Naive B cell (primary cell): Measurements from ENCODE around the gene CTTNBP2. TPM values are rescaled to one million over a fixed set of nuclear protein-coding genes. Genes with fewer than 3 reads are reported as not detected.

Experiments
- ATAC-seq, 2 donors: fragments of 150-1000 bp; cut with Tn5 transposase; 2 replicates each; pipeline ENCODE4 v1.10.0; 2021; ENCODE audit warnings: low read depth in 2 of 2, mild to moderate bottlenecking in 2 of 2, moderate library complexity in 2 of 2
- DNase-seq: peaks from one replicate; pipeline ENCODE4 v3.0.0; 2022
- H3K27ac Mint-ChIP-seq, 6 donors: one replicate each; pipeline ENCODE4 v1.8.0; 2020 to 2022; ENCODE audit warnings: mild to moderate bottlenecking in 6 of 6, mixed read lengths in 6 of 6, moderate library complexity in 5 of 6, inconsistent platforms in 2 of 6
- H3K27me3 Mint-ChIP-seq, 3 donors: one replicate each; pipeline ENCODE4 v1.8.0; 2021 to 2022; ENCODE audit warnings: mixed read lengths in 3 of 3, mild to moderate bottlenecking in 1 of 3
- H3K36me3 Mint-ChIP-seq, 2 donors: one replicate each; pipeline ENCODE4 v1.8.0; 2020 to 2022; ENCODE audit warnings: mixed read lengths in 2 of 2, inconsistent platforms in 1 of 2, mild to moderate bottlenecking in 1 of 2
- H3K4me1 Mint-ChIP-seq, 3 donors: one replicate each; pipeline ENCODE4 v1.8.0; 2020 to 2022; ENCODE audit warnings: mixed read lengths in 3 of 3, inconsistent platforms in 1 of 3, mild to moderate bottlenecking in 1 of 3, moderate library complexity in 1 of 3
- H3K4me3 Mint-ChIP-seq, 8 donors: one replicate each; pipeline ENCODE4 v1.8.0; 2020 to 2022; ENCODE audit warnings: mild to moderate bottlenecking in 8 of 8, mixed read lengths in 8 of 8, moderate library complexity in 8 of 8, inconsistent platforms in 2 of 8
- H3K9me3 Mint-ChIP-seq, 7 donors: one replicate each; pipeline ENCODE4 v1.8.0; 2020 to 2022; ENCODE audit warnings: mixed read lengths in 7 of 7, mild to moderate bottlenecking in 5 of 7, inconsistent platforms in 2 of 7, moderate library complexity in 1 of 7
- polyA plus RNA-seq, 6 donors: library from polyadenylated mRNA; unstranded; fragments of 300-500 nt; fragmentation: Illumina TruSeq; gene quantifications; one replicate each; pipeline ENCODE4 v1.2.3, GENCODE V29; 2021; ENCODE audit warnings: low read depth in 6 of 6

CTTNBP2 gene
- polyA plus RNA-seq, 6 donors from 2014 or later: not detected

GRCh38 chr7:117785431-117785830 is 87.8 kb downstream of the CTTNBP2 start:
- H3K36me3 Mint-ChIP-seq: no peaks in the 10 kb centered on the region
- DNase-seq (no peak), ATAC-seq (no peak)
- no peaks in the 10 kb centered on the region for H3K4me1 Mint-ChIP-seq
- H3K9me3 Mint-ChIP-seq: peaks cover 0 to 3% (median 0%) of the 10 kb centered on the region in 7 donors
- no peak overlapping the region for H3K4me3 Mint-ChIP-seq
- peaks cover 0 to 8% (median 5%) of the 10 kb centered on the region in 3 donors for H3K27me3 Mint-ChIP-seq
- H3K27ac Mint-ChIP-seq: no peak overlapping the region

GRCh38 chr7:117784315-117784714 is 88.9 kb downstream of the CTTNBP2 start:
- Mint-ChIP-seq H3K36me3 (no peaks in the 10 kb centered on the region), H3K4me1 (no peaks in the 10 kb centered on the region)

GRCh38 chr7:117782761-117783160 is 90.5 kb downstream of the CTTNBP2 start:
- H3K4me1 Mint-ChIP-seq: no peaks in the 10 kb centered on the region

More at GRCh38 chr7:117784315-117784714, 88.9 kb downstream of the CTTNBP2 start:
- DNase-seq: no peak
- peaks cover 0 to 8% (median 5%) of the 10 kb centered on the region in 3 donors for H3K27me3 Mint-ChIP-seq
- H3K4me3 Mint-ChIP-seq: no peak overlapping the region
- H3K9me3 Mint-ChIP-seq: peaks cover 0 to 3% (median 0%) of the 10 kb centered on the region in 7 donors
- ATAC-seq: no peak
- H3K27ac Mint-ChIP-seq: no peak overlapping the region

DNA sequence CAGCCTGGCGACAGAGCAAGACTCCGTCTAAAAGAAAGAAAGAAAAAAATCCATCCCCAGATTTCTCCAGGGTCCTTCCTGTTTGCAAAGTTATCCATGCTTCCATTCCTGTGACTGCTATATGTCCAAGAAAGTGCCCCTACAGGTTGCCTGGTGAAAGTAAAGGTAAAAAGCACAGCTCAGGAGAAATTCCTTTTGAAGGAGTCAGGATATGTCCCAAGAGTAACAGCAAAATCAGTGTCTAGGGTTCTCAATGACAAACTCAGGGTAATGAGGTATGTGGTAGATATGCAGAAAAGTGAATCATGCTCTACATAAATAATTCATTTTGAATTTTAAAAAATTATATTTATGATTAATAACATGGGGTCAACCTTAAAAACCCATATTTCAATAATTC is 91.5 kb downstream of the CTTNBP2 start:
- H3K4me1 Mint-ChIP-seq: no peaks in the 10 kb centered on the region
- peaks cover 0 to 3% (median 0%) of the 10 kb centered on the region in 7 donors for H3K9me3 Mint-ChIP-seq
- H3K36me3 Mint-ChIP-seq: no peaks in the 10 kb centered on the region
- ATAC-seq (no peak), DNase-seq (no peak)
- H3K27ac Mint-ChIP-seq: no peak overlapping the region
- H3K27me3 Mint-ChIP-seq: no peaks in the 10 kb centered on the region
- H3K4me3 Mint-ChIP-seq: no peak overlapping the region

More at GRCh38 chr7:117782761-117783160, 90.5 kb downstream of the CTTNBP2 start:
- Mint-ChIP-seq H3K27me3 (peaks cover 0 to 8% (median 5%) of the 10 kb centered on the region in 3 donors), H3K9me3 (peaks cover 0 to 3% (median 0%) of the 10 kb centered on the region in 7 donors), H3K27ac (no peak overlapping the region), H3K4me3 (no peak overlapping the region), H3K36me3 (no peaks in the 10 kb centered on the region)
- ATAC-seq: no peak
- no peak for DNase-seq

DNA sequence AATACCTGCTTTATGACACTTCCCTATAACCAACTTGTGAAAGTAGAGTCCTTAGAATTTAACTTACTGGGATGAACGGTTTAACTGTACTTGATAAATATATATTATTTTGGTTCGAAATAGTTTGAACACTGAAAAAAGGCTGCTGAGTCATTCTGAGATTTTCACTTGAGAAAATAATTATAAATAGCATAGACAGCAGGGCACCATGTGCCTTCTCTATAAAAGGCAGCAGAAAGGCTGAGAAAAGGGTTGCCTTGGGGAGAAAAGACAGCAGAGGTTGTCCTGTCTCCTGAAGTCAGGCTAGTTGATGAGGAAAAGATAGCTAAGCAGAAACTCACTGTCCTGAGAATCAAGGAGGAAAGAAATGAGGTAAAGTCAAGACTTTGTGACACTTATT is 92.4 kb downstream of the CTTNBP2 start:
- no peaks in the 10 kb centered on the region for H3K27me3 Mint-ChIP-seq
- peaks cover 0 to 3% (median 0%) of the 10 kb centered on the region in 7 donors for H3K9me3 Mint-ChIP-seq
- no peaks in the 10 kb centered on the region for H3K36me3 Mint-ChIP-seq
- no peaks in the 10 kb centered on the region for H3K4me1 Mint-ChIP-seq
- H3K27ac Mint-ChIP-seq: no peak overlapping the region
- no peak overlapping the region for H3K4me3 Mint-ChIP-seq
- ATAC-seq: no peak
- no peak for DNase-seq

GRCh38 chr7:117777335-117778142 is 95.7 kb downstream of the CTTNBP2 start:
- Mint-ChIP-seq H3K4me3 (no peak overlapping the region), H3K27ac (no peak overlapping the region), H3K9me3 (peaks cover 0 to 2% (median 0%) of the 10 kb centered on the region in 7 donors), H3K27me3 (no peaks in the 10 kb centered on the region), H3K4me1 (peaks cover 0 to 7% (median 4%) of the 10 kb centered on the region in 3 donors), H3K36me3 (no peaks in the 10 kb centered on the region)
- no peak for ATAC-seq
- no peak for DNase-seq

GRCh38 chr7:117776224-117776623 is 97.0 kb downstream of the CTTNBP2 start:
- Mint-ChIP-seq H3K27me3 (peaks cover 0 to 9% (median 0%) of the 10 kb centered on the region in 3 donors), H3K4me3 (no peak overlapping the region), H3K4me1 (peaks cover 0 to 7% (median 4%) of the 10 kb centered on the region in 3 donors), H3K9me3 (no peaks in the 10 kb centered on the region), H3K36me3 (no peaks in the 10 kb centered on the region), H3K27ac (no peak overlapping the region)
- ATAC-seq: no peak
- no peak for DNase-seq

DNA sequence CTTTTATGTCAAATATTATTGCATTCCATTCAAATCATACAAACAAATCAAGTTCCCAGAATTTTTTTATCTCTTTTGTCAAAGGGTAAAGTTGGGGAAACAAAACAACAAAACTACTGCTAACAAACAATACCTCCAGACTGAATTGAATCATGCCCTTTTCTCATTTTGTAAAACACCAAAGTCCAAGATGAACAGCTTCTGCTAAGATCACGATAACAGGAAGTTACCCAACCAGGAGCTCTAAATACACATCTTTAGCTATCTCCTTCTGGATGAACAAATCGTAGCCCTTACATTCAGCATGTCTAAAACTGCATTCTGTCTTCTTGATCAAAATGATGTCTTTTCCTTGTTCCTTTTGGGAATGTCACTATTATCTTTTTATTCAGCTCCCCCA is 97.4 kb downstream of the CTTNBP2 start:
- peaks cover 0 to 7% (median 4%) of the 10 kb centered on the region in 3 donors for H3K4me1 Mint-ChIP-seq
- H3K27me3 Mint-ChIP-seq: peaks cover 0 to 13% (median 0%) of the 10 kb centered on the region in 3 donors

GRCh38 chr7:117774943-117775342 is 98.3 kb downstream of the CTTNBP2 start:
- peaks cover 0 to 7% (median 4%) of the 10 kb centered on the region in 3 donors for H3K4me1 Mint-ChIP-seq
- H3K27me3 Mint-ChIP-seq: peaks cover 0 to 15% (median 0%) of the 10 kb centered on the region in 3 donors
- no peak for DNase-seq
- H3K27ac Mint-ChIP-seq: no peak overlapping the region
- ATAC-seq: no peak
- no peaks in the 10 kb centered on the region for H3K36me3 Mint-ChIP-seq
- no peaks in the 10 kb centered on the region for H3K9me3 Mint-ChIP-seq
- H3K4me3 Mint-ChIP-seq: no peak overlapping the region

More for the DNA sequence above, 97.4 kb downstream of the CTTNBP2 start:
- Mint-ChIP-seq H3K36me3 (no peaks in the 10 kb centered on the region), H3K4me3 (no peak overlapping the region), H3K27ac (no peak overlapping the region), H3K9me3 (no peaks in the 10 kb centered on the region)
- no peak for DNase-seq
- no peak for ATAC-seq

GRCh38 chr7:117772421-117772820 is 100.8 kb downstream of the CTTNBP2 start:
- no peak for ATAC-seq
- H3K36me3 Mint-ChIP-seq: no peaks in the 10 kb centered on the region
- H3K27me3 Mint-ChIP-seq: peaks cover 0 to 15% (median 0%) of the 10 kb centered on the region in 3 donors
- H3K27ac Mint-ChIP-seq: no peak overlapping the region
- peaks cover 0 to 7% (median 4%) of the 10 kb centered on the region in 3 donors for H3K4me1 Mint-ChIP-seq
- H3K9me3 Mint-ChIP-seq: no peaks in the 10 kb centered on the region
- no peak overlapping the region for H3K4me3 Mint-ChIP-seq
- DNase-seq: no peak

- H3K9me3 Mint-ChIP-seq: no peaks in the 10 kb centered on the region
- H3K4me3 Mint-ChIP-seq: no peak overlapping the region
Measured at GRCh38 chr7:117771756-117772155, 101.5 kb downstream of the CTTNBP2 start.

DNA sequence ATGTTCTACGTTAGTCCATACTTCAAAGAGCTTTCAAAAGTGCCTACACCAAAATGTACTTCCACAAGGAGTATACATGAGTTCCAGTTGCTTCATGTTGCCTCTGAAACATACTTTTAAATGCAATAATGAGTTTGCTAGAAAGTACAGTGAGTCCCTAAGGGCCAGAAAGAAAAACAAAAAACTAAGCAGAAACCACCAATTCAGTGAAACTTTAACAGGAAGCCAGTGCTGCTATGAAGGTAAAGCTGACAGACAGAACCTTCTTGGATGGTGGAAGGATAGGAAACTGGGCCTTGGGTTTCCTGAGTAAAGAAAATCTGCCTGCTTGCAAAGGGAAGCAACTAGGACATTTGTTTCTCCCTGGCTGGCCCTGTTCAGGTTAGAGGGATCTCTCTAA is 104.2 kb downstream of the CTTNBP2 start:
- ATAC-seq (no peak), DNase-seq (no peak)
- peaks cover 0 to 7% (median 4%) of the 10 kb centered on the region in 3 donors for H3K4me1 Mint-ChIP-seq
- H3K27me3 Mint-ChIP-seq: peaks cover 5 to 24% (median 12%) of the 10 kb centered on the region in 3 donors
- H3K9me3 Mint-ChIP-seq: peaks cover 0 to 2% (median 0%) of the 10 kb centered on the region in 7 donors
- H3K4me3 Mint-ChIP-seq: no peak overlapping the region
- H3K36me3 Mint-ChIP-seq: no peaks in the 10 kb centered on the region
- H3K27ac Mint-ChIP-seq: no peak overlapping the region

More at GRCh38 chr7:117771756-117772155, 101.5 kb downstream of the CTTNBP2 start:
- H3K4me1 Mint-ChIP-seq: peaks cover 0 to 7% (median 4%) of the 10 kb centered on the region in 3 donors
- H3K36me3 Mint-ChIP-seq: no peaks in the 10 kb centered on the region
- ATAC-seq (no peak), DNase-seq (no peak)
- peaks cover 0 to 15% (median 0%) of the 10 kb centered on the region in 3 donors for H3K27me3 Mint-ChIP-seq
- H3K27ac Mint-ChIP-seq: no peak overlapping the region

- ATAC-seq: no peak
- DNase-seq: no peak
- Mint-ChIP-seq H3K4me3 (no peak overlapping the region), H3K27ac (no peak overlapping the region), H3K27me3 (peaks cover 5 to 30% (median 16%) of the 10 kb centered on the region in 3 donors), H3K4me1 (no peaks in the 10 kb centered on the region), H3K9me3 (peaks cover 0 to 5% (median 0%) of the 10 kb centered on the region in 7 donors), H3K36me3 (no peaks in the 10 kb centered on the region)
Measured at GRCh38 chr7:117767951-117768350, 105.3 kb downstream of the CTTNBP2 start.

DNA sequence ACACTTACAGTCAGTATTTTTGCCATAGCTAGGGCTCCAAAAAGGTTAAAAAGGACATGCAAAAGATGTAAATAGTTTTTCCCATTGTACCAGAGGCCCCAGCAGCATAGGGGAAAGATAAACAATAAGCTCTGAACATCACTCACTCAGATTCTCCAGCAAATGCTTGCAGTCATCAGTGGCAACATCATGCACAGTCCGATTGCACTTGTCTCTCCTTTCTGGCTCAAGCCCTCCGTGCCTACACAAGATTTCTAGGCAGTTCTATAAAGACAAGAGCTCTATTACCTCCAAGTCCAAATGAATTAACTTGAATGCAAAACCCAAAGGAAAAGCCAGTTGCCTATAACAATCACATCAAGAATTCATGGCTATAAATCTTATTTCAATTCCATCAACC is 106.3 kb downstream of the CTTNBP2 start:
- peaks cover 5 to 33% (median 16%) of the 10 kb centered on the region in 3 donors for H3K27me3 Mint-ChIP-seq
- no peak overlapping the region for H3K4me3 Mint-ChIP-seq
- no peak overlapping the region for H3K27ac Mint-ChIP-seq
- no peaks in the 10 kb centered on the region for H3K36me3 Mint-ChIP-seq
- no peaks in the 10 kb centered on the region for H3K4me1 Mint-ChIP-seq
- no peak for DNase-seq
- H3K9me3 Mint-ChIP-seq: peaks cover 0 to 11% (median 0%) of the 10 kb centered on the region in 7 donors
- ATAC-seq: no peak
